Activated CD8-positive, alpha-beta T cell treated with anti-CD3 and anti-CD28 coated beads for 36 hours (primary cell): Measurements from ENCODE around the gene FBXL17. TPM values are rescaled to one million over a fixed set of nuclear protein-coding genes. Genes with fewer than 3 reads are reported as not detected.

Source experiments
- ATAC-seq: fragments of 200-7000 bp; cut with Tn5 transposase; one replicate; pipeline ENCODE4 v1.10.0; 2021; ENCODE audit warnings: mild to moderate bottlenecking, moderate library complexity
- CTCF ChIA-PET: fragments of 350-600 bp; sonication (Branson Sonifier 250); formaldehyde crosslinking; loops from one replicate; lab custom pipeline; 2021; ENCODE audit warnings: antibody characterized with exemption; lab: Charles Lee
- POLR2A ChIA-PET: fragments of 350-600 bp; sonication (Branson Sonifier 250); formaldehyde crosslinking; loops from one replicate; lab custom pipeline; 2021; ENCODE audit warnings: antibody characterized with exemption; lab: Charles Lee
- DNase-seq: peaks from one replicate; pipeline ENCODE4 v3.0.0-alpha.2; 2020
- H3K27ac Mint-ChIP-seq: one replicate; pipeline ENCODE4 v1.8.0; 2021; ENCODE audit warnings: mild to moderate bottlenecking, mixed read lengths
- H3K27me3 Mint-ChIP-seq: one replicate; pipeline ENCODE4 v1.8.0; 2021; ENCODE audit warnings: mixed read lengths
- H3K36me3 Mint-ChIP-seq: one replicate; pipeline ENCODE4 v1.8.0; 2021; ENCODE audit warnings: low read depth, mixed read lengths
- H3K4me1 Mint-ChIP-seq: one replicate; pipeline ENCODE4 v1.8.0; 2021; ENCODE audit warnings: low read depth, mixed read lengths
- H3K4me3 Mint-ChIP-seq: one replicate; pipeline ENCODE4 v1.8.0; 2021; ENCODE audit warnings: mild to moderate bottlenecking, moderate library complexity, mixed read lengths
- H3K9me3 Mint-ChIP-seq: one replicate; pipeline ENCODE4 v1.8.0; 2021; ENCODE audit warnings: mixed read lengths
- CTCF ChIP-seq: fragments of 200-600 bp; IDR thresholded peaks from one replicate; pipeline ENCODE4 v1.8.0; 2022; ENCODE audit warnings: antibody characterized with exemption, mild to moderate bottlenecking
- intact Hi-C: fragments of 100-400 bp; cut with micrococcal nuclease; formaldehyde crosslinking; loops from one replicate; pipeline ENCODE4 v1.10.0; 2022
- total RNA-seq, 2 experiments: library from RNA; stranded (reverse); gene quantifications; one replicate each; pipeline ENCODE4 v1.2.3, GENCODE V29; 2021

The FBXL17 gene
- total RNA-seq, 2 experiments from 2014 or later = 3.0 to 5.3 TPM

GRCh38 chr5:107864793-107865192, 517.1 kb downstream of the FBXL17 start:
- intact Hi-C loops = no loop called here
- H3K27me3 Mint-ChIP-seq = no peaks in the 10 kb centered on the region
- TF ChIP-seq CTCF = no peak
- H3K4me3 Mint-ChIP-seq = no peak overlapping the region
- H3K27ac Mint-ChIP-seq = no peak overlapping the region
- DNase-seq = no peak
- ChIA-PET POLR2A (no interaction called here), CTCF (no interaction called here)
- H3K36me3 Mint-ChIP-seq = peaks cover 1% of the 10 kb centered on the region
- no peaks in the 10 kb centered on the region for H3K4me1 Mint-ChIP-seq
- H3K9me3 Mint-ChIP-seq = no peaks in the 10 kb centered on the region
- ATAC-seq = no peak

- DNase-seq (no peak), ATAC-seq (no peak)
- ChIA-PET POLR2A (no interaction called here), CTCF (interaction anchor here (1.0 kb wide), 1 partner anchor 9 kb away, joined by 3 read pairs; no protein-coding TSS in a partner anchor)
- no peak for TF ChIP-seq CTCF
- intact Hi-C loops = no loop called here
- no peaks in the 10 kb centered on the region for H3K4me1 Mint-ChIP-seq
- H3K9me3 Mint-ChIP-seq = no peaks in the 10 kb centered on the region
- peaks cover 1% of the 10 kb centered on the region for H3K36me3 Mint-ChIP-seq
- no peak overlapping the region for H3K4me3 Mint-ChIP-seq
- H3K27ac Mint-ChIP-seq = no peak overlapping the region
- H3K27me3 Mint-ChIP-seq = no peaks in the 10 kb centered on the region
These were observed 518.8 kb downstream of the FBXL17 start for GRCh38 chr5:107863125-107863524.

GRCh38 chr5:107861565-107861964, 520.3 kb downstream of the FBXL17 start:
- DNase-seq = no peak
- Mint-ChIP-seq H3K36me3 (peaks cover 1% of the 10 kb centered on the region), H3K9me3 (no peaks in the 10 kb centered on the region), H3K27ac (no peak overlapping the region), H3K4me3 (no peak overlapping the region), H3K4me1 (no peaks in the 10 kb centered on the region), H3K27me3 (no peaks in the 10 kb centered on the region)
- ChIA-PET CTCF (no interaction called here), POLR2A (no interaction called here)
- TF ChIP-seq CTCF = no peak
- intact Hi-C loops = no loop called here
- no peak for ATAC-seq

- H3K27ac Mint-ChIP-seq = no peak overlapping the region
- no peak for TF ChIP-seq CTCF
- no peak for ATAC-seq
- H3K9me3 Mint-ChIP-seq = no peaks in the 10 kb centered on the region
- ChIA-PET POLR2A (no interaction called here), CTCF (no interaction called here)
- intact Hi-C loops = no loop called here
- no peaks in the 10 kb centered on the region for H3K4me1 Mint-ChIP-seq
- no peaks in the 10 kb centered on the region for H3K27me3 Mint-ChIP-seq
- no peak overlapping the region for H3K4me3 Mint-ChIP-seq
- DNase-seq = no peak
- H3K36me3 Mint-ChIP-seq = peaks cover 1% of the 10 kb centered on the region
These were observed 521.9 kb downstream of the FBXL17 start for GRCh38 chr5:107860044-107860443.

GRCh38 chr5:107858788-107859187, 523.1 kb downstream of the FBXL17 start:
- Mint-ChIP-seq H3K27me3 (no peaks in the 10 kb centered on the region), H3K36me3 (peaks cover 1% of the 10 kb centered on the region)
- intact Hi-C loops = no loop called here

More at GRCh38 chr5:107858788-107859187, 523.1 kb downstream of the FBXL17 start:
- no peak overlapping the region for H3K27ac Mint-ChIP-seq
- H3K4me1 Mint-ChIP-seq = no peaks in the 10 kb centered on the region
- ChIA-PET CTCF (no interaction called here), POLR2A (no interaction called here)
- H3K9me3 Mint-ChIP-seq = no peaks in the 10 kb centered on the region
- ATAC-seq (no peak), DNase-seq (no peak)
- no peak overlapping the region for H3K4me3 Mint-ChIP-seq
- no peak for TF ChIP-seq CTCF
